Superior temporal gyrus (tissue), 1 donor: ENCODE results near the gene CYFIP1.

Experiments used
- DNase-seq: peaks from one replicate; pipeline ENCODE4 v3.0.0-alpha.2; 2016; ENCODE audit errors: extremely low spot score

The CYFIP1 gene

DNA sequence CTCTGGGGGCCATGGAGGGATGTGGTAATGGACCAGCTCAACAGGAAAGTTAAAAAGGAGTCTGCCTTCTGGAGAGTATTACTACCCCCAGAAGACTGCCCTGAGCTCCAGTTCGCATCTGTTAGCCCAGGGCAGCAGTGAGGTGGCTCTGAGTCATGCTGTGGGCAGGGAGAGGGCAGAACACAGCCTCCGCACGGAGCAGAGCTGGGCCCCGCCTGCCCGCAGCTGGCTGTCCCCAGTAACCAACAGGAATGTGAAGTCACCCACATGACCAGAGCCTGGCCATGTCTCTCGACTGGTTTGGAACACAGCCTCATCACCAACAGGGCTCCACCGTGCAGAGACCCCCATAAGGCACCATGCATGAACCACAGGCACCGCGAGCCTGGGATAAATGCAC, 62.1 kb downstream of the CYFIP1 start:
- no peak for DNase-seq

DNA sequence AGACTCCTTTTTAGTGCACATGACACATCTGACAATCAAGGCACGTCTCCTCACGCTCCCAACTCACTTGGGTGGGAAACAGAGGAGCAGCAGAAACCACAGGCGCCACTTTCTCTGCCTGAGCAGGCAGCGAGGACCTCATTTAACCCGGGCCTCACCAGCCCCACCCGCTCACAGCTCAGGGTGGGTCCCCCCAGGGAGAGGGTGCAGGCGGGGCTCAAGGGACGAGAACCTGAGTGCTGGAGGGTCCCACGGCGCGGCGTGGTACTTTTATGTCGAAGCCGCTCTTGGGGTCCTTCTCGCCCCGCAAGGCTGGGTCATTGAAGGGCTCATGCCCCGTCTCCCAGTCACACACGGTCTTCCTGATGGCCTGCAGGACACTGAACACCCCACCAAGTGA, 62.6 kb downstream of the CYFIP1 start:
- DNase-seq: no peak

DNA sequence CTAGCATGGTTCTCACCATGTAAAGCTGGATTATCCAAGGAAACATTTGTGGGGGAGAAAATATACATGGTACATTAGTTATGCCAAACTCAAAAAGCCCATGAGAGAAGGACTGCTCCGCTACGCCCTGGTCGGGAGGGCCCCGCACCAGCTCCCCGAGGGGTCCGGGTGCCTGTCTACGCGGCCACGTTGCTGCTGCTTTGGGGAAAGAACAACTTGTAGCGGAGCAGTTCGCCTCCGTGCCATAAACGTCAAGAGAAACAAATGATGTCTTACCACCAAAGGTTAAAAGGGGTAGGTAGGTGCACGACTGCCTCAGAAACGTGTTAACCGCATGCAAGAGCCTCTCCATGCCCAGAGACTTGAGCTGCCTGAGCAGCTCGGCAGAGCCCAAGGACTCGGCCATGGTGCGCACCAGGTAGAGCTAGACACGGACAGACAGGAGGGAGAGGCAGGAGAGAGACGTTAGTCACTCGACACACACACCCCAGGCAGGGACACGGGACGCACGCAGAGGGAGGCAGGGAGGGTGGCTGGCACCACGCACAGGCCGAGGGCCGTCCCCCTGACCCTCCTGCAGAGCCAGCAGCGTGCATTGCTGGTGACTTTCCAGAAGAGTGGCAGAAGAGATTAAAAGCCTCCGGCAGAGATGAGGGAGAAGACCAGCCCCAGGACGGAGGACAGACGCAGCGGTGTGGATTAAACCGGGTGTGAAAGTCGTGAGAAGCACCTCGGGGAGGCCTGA, 63.4 kb downstream of the CYFIP1 start:
- DNase-seq: no peak

DNA sequence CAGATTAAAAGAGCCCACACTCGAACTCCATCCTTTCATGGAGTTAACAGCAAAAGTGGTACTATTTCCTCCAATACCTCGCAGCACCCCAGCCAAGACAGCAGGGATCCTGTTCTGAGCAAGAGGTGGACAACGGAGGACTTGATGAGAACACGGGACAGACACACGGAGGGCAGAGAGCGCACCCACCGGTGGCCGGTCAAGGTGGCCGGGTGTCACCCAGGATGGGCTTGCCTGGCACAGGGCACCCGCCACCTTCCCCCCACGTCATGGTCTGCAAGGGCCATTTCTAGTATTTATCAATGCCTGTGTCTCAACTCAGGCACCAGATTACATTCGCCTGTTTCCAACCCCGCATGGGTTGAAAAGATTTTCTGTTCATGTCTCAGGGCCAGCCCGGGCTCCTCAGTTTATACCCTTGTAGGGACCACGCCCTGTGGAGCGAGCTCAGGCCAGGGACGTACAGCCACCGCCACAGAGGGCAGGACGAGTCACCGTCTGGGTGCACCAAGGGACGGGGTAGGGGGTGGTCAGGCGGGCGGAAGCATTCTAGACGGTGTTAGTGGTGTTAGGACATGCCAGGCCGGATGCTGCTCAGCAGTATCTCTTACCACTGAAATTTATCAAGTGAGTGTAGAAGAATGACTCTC, 64.2 kb downstream of the CYFIP1 start:
- DNase-seq: no peak

DNA sequence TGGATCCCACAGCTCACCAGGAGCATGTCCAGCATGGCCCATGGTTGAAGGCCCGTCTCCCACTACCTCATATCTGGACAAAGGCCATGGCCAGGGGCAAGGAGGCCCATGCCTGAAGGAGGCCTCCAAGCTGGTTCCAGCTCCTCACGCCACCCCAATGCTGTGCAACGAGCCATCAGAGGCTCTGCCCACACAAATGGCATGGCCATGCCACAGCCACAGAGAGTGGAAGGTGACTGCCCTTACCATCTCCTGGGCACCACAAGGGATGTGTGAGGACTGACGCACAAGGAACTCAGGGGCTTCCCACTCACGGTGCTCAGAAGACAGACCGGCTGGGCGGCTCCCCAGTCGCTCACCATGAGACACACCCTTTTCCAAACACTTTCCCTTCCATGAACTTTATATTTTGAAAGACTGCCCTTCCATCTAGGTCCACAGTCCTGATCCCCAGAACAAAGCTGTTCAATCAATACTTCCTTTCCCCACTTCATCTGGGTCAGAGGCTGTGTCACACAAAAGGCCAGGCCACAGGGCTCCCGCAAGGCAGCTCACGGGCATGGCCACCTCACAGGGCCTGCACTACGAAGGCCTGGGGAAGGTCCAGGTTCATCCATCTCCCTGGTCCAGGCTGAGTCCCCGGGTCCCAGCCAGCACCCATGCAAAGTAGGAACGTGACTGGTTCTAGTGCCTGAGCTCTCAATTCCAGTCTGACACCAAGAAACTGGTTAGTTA, 66.4 kb downstream of the CYFIP1 start:
- no peak for DNase-seq

DNA sequence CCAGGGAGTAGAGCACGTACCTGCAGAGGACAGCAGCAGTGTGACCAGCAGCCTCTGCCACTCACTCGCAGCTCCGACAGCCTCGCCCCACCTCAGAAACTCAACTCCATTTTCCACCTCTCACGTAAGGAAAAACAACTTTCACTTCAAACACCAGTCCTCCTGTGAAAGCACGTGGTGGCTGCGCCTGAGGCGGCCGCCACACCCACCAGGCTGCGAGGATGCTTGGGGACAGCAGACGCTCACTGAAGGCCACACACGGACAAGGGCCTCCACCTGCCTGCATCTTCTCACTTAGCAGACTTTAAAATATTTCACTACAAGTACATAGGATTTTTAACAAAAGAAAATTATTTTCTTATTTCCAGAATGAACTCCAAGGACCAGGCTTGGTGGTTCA, 67.9 kb downstream of the CYFIP1 start:
- no peak for DNase-seq

DNA sequence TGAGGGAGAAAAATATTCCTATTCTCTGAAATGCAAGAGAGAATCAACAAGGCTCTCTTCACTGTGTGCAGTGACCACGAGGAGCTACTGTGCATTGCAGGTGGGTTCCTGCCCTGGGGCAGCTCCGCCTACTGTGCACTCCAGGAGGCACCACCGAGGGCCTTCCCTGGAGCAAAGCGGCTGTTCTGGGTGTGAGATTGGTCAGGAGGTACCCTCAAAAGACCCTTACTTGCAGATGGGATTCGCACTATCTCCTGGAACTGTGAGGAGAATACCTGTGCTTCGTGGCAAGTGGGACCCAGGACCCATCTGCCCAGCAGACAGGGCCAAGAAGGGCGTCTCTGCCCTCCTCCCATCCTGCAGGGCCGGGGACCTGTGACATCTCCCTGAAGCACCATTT, 68.9 kb downstream of the CYFIP1 start:
- no peak for DNase-seq

DNA sequence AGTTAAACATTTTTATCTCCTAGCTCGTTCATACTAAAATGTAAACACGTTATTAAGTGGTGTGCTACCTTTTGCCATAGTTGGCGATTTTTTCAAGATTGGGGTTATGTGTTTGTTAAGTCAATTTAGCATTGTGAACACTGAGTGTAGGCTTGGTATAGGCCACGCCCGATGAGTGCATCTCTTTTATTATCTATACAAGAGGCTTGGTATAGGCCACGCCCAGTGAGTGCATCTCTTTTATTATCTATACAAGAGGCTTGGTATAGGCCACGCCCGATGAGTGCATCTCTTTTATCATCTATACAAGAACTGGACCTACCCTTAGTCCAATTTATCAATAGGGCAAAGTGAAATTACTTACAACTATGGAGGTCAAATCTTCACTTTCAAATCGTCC, 71.3 kb downstream of the CYFIP1 start:
- DNase-seq: no peak

DNA sequence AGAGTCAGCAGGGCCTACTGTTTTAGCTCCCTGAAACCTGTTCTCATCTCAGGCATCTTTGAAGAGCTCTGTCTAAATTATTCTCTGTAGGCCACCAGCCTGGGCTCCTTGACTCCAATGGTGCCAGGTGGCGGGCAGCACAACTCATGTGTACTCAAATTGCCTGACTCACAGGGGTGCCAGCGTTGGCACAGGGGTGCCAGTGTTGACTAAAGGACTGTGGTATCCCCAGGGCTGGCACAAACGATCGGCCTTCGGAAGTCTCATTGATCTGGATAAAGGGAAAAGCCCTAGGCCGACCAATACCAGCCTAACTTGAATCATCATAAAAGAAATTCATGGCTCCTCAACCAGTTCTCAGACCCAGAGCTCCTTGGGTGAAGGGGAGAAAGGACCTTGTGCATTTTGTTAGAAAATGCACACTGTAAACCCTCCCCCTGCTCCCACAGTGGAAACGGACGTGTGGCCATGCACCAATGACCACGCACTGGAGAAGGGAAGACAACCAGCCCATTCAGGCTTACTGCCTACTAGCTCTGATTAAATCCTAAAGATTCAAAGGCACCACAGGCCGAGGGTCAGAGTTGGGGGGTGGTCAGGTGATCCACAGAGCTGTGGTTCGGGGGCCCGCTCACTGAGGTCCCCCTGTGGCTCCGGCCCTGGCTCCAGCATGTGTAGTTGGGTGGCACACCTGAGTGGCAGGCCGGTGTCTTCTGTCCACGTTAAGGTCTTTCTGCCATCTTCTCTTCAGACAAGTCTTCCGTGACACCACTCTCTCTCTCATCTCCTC, 72.8 kb downstream of the CYFIP1 start:
- DNase-seq: no peak

DNA sequence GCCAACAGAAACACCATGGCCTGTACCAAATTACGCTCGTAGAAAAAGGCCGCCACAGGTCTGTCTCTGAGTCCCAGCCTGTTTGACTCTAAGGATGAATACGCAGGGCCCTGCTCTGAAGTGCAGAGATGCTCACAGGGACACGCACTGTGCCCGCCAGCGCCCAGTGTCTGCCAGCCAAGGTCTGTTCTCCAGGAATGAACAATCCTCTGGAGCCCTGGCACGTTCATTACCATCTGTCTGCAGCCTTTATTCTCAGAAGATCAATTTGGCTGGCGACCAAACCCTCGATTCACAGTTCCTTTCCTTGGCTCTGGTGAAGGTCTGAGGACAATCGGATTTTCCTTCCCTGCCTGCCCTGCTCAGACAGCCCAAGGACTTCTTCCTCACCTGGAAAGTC, 75.4 kb downstream of the CYFIP1 start:
- DNase-seq: peak; percentile 34

DNA sequence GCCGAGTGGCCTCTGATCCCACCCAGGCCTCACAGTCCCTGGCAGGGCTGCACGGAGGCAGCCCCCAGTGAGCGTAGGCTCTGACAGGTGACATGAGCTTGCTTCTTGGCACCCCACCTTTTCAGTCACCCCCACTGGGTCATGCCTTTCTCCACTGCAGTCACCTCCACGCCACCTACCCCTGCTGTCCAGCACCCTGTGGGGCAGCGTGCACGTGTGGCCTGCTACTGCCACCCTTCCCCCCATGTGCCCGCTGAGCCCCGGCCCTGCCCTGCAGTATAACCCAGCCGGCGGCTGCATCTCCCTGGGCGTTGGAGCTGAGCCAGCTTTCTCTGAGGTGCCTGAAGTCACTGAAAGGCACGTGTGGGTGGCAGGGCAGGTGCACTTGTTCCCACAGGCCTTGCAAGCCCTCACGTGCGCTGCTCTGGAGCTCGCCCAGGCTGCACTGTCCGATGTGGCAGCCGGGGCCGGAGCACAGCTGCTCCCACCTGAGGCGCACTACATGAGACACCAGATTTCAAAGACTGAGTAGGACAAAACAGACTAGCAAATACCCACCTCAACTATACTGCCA, 76.1 kb downstream of the CYFIP1 start:
- no peak for DNase-seq

DNA sequence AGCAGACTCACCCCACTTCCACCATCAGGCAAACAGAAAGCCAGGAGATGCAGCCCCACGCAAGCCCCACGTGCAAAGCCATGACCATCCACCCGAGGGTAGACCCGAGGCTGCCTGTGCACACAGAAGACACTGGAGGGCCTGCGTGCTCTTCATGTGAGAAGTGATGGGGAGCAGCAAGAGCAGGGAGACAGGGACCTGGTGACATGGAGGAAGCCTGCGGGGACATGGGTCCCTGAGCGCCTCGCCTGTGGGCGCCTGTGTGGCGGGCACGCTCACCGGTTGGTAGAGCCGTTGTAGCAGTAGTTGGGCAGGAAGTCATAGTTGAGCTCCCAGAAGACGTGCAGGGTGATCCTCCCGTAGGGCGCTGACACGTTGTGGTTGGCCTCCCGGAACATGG, 76.7 kb downstream of the CYFIP1 start:
- no peak for DNase-seq

DNA sequence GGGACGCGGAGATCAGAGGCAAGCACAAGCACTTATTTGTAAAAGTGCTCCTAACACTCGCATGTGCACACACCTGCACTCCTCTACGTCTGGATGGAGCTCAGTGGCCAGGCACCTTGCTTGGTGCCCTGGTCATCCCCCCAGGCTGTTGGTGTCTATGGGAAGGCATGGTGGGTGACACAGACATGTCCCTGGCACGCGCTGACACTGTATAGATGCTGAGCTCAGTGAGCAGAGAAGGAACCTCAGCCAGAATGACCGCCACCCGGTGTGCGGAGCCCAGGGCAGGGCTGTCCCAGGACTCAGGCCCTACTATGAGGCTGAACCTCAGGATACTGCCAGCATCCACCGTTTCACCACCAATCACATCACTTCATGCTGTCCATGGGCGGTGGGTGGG, 77.2 kb downstream of the CYFIP1 start:
- no peak for DNase-seq

DNA sequence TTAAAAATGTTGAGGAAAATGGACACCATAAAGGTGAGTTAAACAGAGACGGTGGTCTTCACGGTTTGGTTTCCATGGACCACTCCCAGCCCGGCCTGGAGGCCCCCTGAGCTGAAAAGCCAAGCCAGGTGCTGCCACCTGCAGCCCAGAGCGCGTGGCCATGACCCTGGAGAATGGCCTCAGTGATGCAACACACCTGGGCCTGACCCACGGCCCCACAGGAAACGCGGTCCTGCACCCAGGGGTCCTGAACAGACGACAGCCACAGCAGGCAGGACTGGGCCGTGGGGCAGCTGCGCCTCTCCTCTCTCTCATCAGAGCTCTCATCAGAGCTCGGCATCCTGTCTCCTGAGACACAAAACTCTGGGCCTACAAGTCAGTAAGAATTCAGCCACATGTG, 77.6 kb downstream of the CYFIP1 start:
- no peak for DNase-seq

DNA sequence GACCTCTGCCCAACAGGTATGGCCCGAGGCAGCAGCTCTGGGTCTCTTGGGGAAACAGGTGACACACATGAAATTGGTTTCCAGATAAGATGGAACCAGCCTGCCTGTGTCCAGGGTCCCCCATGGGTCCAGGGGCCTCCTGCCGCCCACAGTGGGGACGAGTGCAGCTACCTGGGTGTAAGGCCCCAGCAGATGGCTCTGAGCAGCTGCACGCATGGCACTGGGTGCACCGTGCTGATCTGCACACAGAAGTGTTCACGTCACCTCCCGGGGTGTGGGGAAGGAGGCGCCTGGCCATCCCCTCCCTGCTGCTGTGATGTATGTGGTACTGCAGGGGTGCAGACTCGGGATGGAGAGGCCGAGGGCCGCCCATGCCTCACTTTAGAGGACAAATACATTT, 78.1 kb downstream of the CYFIP1 start:
- DNase-seq: no peak

DNA sequence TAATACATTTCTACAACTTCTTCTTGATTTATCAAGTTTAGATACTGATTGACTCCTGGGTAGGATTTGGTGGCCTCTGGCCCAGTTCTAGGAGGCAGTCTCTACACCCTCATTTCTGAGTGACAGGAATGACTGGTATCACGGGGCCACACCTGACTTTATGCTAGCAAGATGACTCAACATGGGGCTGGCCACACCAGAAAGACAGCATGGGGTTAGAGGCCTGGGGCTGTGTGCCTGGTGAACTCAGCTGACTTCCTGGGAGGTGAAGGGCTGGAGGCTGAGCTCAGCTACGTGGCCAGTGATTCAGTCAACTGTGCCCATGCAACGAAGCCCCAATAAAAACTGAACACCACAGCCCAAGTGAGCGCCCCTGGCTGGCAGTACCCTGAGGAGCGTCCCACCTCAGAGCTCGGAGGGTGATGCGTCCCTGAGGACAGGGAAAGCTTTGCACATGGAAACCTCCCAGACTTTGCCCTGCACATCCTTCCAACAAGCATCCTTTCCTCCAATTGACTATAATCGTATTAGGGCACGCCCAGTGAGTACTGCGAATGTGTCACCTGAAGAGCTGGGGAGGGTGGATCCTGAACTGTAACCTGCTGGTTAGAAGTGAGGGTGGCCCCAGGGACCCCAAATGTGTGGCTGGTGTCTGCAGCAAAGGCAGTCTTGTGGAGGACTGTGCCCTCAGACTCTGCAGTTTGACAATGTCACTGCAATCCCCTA, 84.5 kb downstream of the CYFIP1 start:
- DNase-seq: no peak

DNA sequence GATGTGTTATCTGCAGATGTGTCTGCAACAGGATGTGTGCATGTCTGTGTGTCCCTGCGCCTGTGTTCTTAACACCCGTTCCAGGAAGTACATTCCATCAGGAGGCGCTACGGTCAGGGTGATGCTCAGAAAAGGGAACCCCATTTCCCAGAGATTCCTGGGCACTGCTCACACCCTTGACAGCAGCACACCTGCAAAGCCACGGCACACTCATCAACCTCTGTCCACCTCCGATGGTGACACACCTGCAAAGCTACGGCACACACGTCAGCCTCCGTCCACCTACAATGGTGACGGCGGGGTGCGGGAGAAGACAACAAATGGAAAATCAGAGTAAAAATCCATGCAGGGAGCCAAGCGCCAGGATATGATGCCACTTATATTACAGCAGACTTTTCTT, 86.3 kb downstream of the CYFIP1 start:
- DNase-seq: no peak

DNA sequence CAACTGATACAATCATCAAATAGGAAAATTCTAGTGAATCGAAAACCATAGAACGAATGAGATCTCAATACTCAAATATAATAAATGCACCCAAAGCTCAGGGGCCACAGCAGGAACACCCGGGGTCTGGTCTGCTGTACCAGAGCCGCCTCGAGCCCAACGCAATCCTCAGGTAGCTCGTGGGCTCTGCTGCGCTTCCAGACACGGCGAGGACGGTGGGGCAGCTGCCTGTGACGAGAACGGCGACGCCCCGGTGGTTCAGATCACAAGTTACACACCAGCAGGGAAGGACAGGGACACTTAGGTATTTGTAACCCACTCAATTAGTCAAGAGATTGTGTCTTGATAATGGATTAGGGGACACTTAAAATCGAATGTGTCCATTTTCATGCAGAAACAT, 87.1 kb downstream of the CYFIP1 start:
- DNase-seq: no peak

DNA sequence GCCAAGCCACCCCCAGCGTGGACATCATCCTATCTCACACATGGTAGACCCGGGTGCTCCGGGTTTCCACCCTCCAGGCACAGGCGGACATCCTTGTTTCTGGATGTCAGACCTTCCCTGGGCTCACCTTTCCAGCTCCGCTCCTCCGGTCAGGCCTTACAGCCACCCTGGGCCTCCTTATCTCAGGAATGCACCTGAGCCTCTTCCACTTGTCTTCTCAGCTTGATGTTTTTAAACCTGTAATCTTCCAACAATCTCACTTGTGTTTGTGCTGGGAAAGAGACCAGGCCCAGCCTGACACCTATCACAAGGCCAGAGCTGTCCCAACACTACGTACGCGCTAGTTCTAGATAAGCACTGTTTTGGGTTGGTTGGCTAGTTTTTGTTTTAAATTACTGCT, 87.8 kb downstream of the CYFIP1 start:
- DNase-seq: no peak

DNA sequence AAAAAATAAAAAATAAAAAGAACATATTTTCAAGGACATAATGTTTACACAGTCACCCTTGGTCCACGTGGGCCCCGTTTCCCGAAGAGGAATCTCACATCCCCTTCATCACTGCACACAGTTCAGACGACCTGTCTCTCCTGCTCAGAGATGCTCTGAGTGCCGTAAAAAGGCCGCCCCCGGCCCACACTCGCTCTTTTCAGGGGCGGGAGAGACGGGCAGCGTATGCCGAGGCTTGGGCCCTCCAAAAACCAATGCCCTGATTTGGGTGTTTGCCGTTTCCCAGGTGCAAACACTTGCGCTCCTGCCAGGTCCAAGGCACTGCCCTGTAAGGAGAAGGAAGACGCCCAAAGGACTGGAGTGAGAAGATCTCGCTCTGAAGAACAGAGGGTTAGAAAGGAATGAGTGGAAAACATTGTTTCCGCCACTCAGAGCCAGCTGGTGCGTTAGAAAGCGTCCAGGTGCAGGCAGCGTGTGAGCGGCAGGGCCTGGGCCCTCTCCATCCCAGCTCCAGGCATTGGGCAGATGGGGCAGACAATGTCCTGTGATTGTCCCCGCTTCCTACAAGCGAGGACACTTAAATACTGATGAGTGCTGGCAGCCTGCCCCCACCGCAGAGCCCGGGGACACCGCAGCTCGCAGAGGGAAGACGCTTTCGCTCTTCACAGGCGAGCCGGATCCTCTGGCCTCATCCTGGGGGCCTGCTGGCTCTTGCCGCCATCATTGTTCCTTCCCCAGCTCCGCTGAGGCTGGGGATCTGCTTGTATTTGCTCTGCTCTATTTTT, 88.5 kb downstream of the CYFIP1 start:
- no peak for DNase-seq
